Inflammatory macrophage (primary cell): Measurements from ENCODE around the gene CKB.

Experiments
- DNase-seq, 2 donors: peaks; one replicate each; pipeline ENCODE4 v3.0.0-alpha.2; 2020 to 2022

CKB gene

GRCh38 chr14:103510724-103511693 is 11.6 kb downstream of the CKB start:
- no peak for DNase-seq

- no peak for DNase-seq
Observed at GRCh38 chr14:103509864-103510723, 12.5 kb downstream of the CKB start.

- DNase-seq = no peak
Observed at GRCh38 chr14:103508521-103509329, 13.9 kb downstream of the CKB start.

- no peak for DNase-seq
Observed at GRCh38 chr14:103507751-103508150, 14.9 kb downstream of the CKB start.

- DNase-seq = no peak
Observed at GRCh38 chr14:103504991-103505565, 17.6 kb downstream of the CKB start.

GRCh38 chr14:103503296-103503695 is 19.3 kb downstream of the CKB start:
- DNase-seq = no peak

- DNase-seq = no peak
Observed at GRCh38 chr14:103502877-103503276, 19.8 kb downstream of the CKB start.

- no peak for DNase-seq
Observed at GRCh38 chr14:103501921-103502669, 20.5 kb downstream of the CKB start.

- no peak for DNase-seq
Observed at GRCh38 chr14:103501041-103501870, 21.4 kb downstream of the CKB start.

- DNase-seq = peak; percentile 66 to 86
Observed at GRCh38 chr14:103500148-103500990, 22.3 kb downstream of the CKB start.

- no peak for DNase-seq
Observed at GRCh38 chr14:103499709-103500108, 22.9 kb downstream of the CKB start.

GRCh38 chr14:103496776-103497175 is 25.9 kb downstream of the CKB start:
- peak in 1 of 2 donors; percentile 32 for DNase-seq

GRCh38 chr14:103495854-103496253 is 26.8 kb downstream of the CKB start:
- no peak for DNase-seq

- DNase-seq = no peak
Observed at GRCh38 chr14:103492156-103492925, 30.3 kb downstream of the CKB start.

- no peak for DNase-seq
Observed at GRCh38 chr14:103491691-103492090, 30.9 kb downstream of the CKB start.

GRCh38 chr14:103489621-103490020 is 33.0 kb downstream of the CKB start:
- no peak for DNase-seq

GRCh38 chr14:103488960-103489359 is 33.7 kb downstream of the CKB start:
- no peak for DNase-seq

GRCh38 chr14:103488071-103488470 is 34.6 kb downstream of the CKB start:
- no peak for DNase-seq

GRCh38 chr14:103485504-103485903 is 37.1 kb downstream of the CKB start:
- no peak for DNase-seq
